HG02571 (cell line): Measurements from ENCODE around the gene SND1.

Experiments
- ATAC-seq: cut with Tn5 transposase; IDR thresholded peaks from one replicate; pipeline ENCODE4 v1.9.1; 2021; ENCODE audit warnings: mild to moderate bottlenecking, moderate library complexity; ENCODE audit not compliant: unreplicated experiment

Gene SND1

GRCh38 chr7:127884066-127884559, 232.1 kb downstream of the SND1 start:
- ATAC-seq, result no peak

GRCh38 chr7:127885222-127885772, 233.3 kb downstream of the SND1 start:
- ATAC-seq, result no peak

GRCh38 chr7:127885843-127886242, 233.8 kb downstream of the SND1 start:
- ATAC-seq, result no peak

- no peak for ATAC-seq
Measured at GRCh38 chr7:127886248-127886647, 234.3 kb downstream of the SND1 start.

GRCh38 chr7:127887096-127887495, 235.1 kb downstream of the SND1 start:
- no peak for ATAC-seq

GRCh38 chr7:127887631-127888030, 235.6 kb downstream of the SND1 start:
- ATAC-seq, result no peak

- no peak for ATAC-seq
Measured at GRCh38 chr7:127888411-127888810, 236.4 kb downstream of the SND1 start.

GRCh38 chr7:127888825-127889224, 236.8 kb downstream of the SND1 start:
- ATAC-seq, result no peak

- ATAC-seq, result no peak
Measured at GRCh38 chr7:127889677-127890076, 237.7 kb downstream of the SND1 start.

GRCh38 chr7:127890726-127891125, 238.7 kb downstream of the SND1 start:
- no peak for ATAC-seq

GRCh38 chr7:127891144-127891543, 239.2 kb downstream of the SND1 start:
- ATAC-seq, result no peak

- ATAC-seq, result no peak
Measured at GRCh38 chr7:127891854-127892438, 240.0 kb downstream of the SND1 start.

- no peak for ATAC-seq
Measured at GRCh38 chr7:127892488-127893314, 240.7 kb downstream of the SND1 start.

- ATAC-seq, result no peak
Measured at GRCh38 chr7:127893547-127893946, 241.6 kb downstream of the SND1 start.

GRCh38 chr7:127894588-127894987, 242.6 kb downstream of the SND1 start:
- no peak for ATAC-seq

GRCh38 chr7:127895360-127895759, 243.4 kb downstream of the SND1 start:
- ATAC-seq, result no peak

- ATAC-seq, result no peak
Measured at GRCh38 chr7:127895814-127896280, 243.9 kb downstream of the SND1 start.

- no peak for ATAC-seq
Measured at GRCh38 chr7:127896659-127897058, 244.7 kb downstream of the SND1 start.

GRCh38 chr7:127897704-127898454, 245.9 kb downstream of the SND1 start:
- ATAC-seq, result no peak

- no peak for ATAC-seq
Measured at GRCh38 chr7:127899411-127899810, 247.4 kb downstream of the SND1 start.

GRCh38 chr7:127900141-127900540, 248.1 kb downstream of the SND1 start:
- no peak for ATAC-seq
